Adipocyte (in vitro differentiated cells): ENCODE results near the gene MAP6D1.

Experiments
- DNase-seq: peaks from one replicate; pipeline ENCODE4 v3.0.0-alpha.2; 2015; ENCODE audit warnings: low read depth
- H3K27me3 ChIP-seq: replicated peaks from 2 replicates; pipeline ENCODE4 v1.7.0; 2013; ENCODE audit warnings: mild to moderate bottlenecking, low read length, moderate library complexity; ENCODE audit not compliant: control insufficient read depth, insufficient read depth
- H3K36me3 ChIP-seq: 2 replicates; pipeline ENCODE4 v1.7.0; 2013; ENCODE audit warnings: low read length, mild to moderate bottlenecking, moderate library complexity; ENCODE audit not compliant: control insufficient read depth, insufficient read depth, severe bottlenecking
- H3K4me1 ChIP-seq: 2 replicates; pipeline ENCODE4 v1.7.0; 2013; ENCODE audit warnings: mild to moderate bottlenecking, low read length, moderate library complexity; ENCODE audit not compliant: control insufficient read depth, insufficient read depth
- H3K4me3 ChIP-seq: 2 replicates; pipeline ENCODE4 v1.7.0; 2013; ENCODE audit warnings: mild to moderate bottlenecking, low read length, moderate library complexity
- H3K9ac ChIP-seq: 2 replicates; pipeline ENCODE4 v1.7.0; 2013; ENCODE audit warnings: mild to moderate bottlenecking, low read length, moderate library complexity
- H3K9me3 ChIP-seq: 2 replicates; pipeline ENCODE4 v1.7.0; 2013; ENCODE audit warnings: mild to moderate bottlenecking, low read length, moderate library complexity; ENCODE audit not compliant: control insufficient read depth

Gene MAP6D1

GRCh38 chr3:183822631-183823030 is 2.7 kb downstream of the MAP6D1 start:
- H3K4me3 ChIP-seq, result no peak overlapping the region
- no peak overlapping the region for H3K9ac ChIP-seq
- no peak for DNase-seq
- H3K27me3 ChIP-seq, result no peaks in the 10 kb centered on the region
- H3K9me3 ChIP-seq, result no peaks in the 10 kb centered on the region
- peaks cover 5% of the 10 kb centered on the region for H3K4me1 ChIP-seq
- H3K36me3 ChIP-seq, result no peaks in the 10 kb centered on the region

DNA sequence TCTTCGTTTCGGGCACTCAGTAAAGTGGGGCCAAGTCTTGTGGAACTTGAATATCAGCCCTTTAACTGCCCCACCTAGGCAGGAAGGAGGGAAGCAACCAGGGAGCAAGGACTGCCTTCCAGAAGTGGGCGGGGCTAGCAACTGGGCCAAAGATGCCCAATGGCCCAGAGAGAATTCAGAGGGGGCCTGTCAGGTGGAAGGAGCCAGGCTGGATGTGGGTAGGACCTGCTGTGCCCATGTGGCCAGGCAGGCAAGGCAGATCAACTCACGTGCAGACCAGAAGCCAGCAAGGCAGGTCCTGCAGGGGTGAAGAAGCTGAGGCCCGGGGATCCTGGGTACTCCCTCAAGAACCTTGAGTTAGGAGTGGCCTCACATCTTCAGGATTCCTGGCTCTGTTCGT is 5.5 kb downstream of the MAP6D1 start:
- Histone ChIP-seq H3K4me3 (no peak overlapping the region), H3K9me3 (no peaks in the 10 kb centered on the region), H3K27me3 (no peaks in the 10 kb centered on the region), H3K4me1 (peaks cover 4% of the 10 kb centered on the region), H3K9ac (no peak overlapping the region), H3K36me3 (no peaks in the 10 kb centered on the region)
- no peak for DNase-seq

DNA sequence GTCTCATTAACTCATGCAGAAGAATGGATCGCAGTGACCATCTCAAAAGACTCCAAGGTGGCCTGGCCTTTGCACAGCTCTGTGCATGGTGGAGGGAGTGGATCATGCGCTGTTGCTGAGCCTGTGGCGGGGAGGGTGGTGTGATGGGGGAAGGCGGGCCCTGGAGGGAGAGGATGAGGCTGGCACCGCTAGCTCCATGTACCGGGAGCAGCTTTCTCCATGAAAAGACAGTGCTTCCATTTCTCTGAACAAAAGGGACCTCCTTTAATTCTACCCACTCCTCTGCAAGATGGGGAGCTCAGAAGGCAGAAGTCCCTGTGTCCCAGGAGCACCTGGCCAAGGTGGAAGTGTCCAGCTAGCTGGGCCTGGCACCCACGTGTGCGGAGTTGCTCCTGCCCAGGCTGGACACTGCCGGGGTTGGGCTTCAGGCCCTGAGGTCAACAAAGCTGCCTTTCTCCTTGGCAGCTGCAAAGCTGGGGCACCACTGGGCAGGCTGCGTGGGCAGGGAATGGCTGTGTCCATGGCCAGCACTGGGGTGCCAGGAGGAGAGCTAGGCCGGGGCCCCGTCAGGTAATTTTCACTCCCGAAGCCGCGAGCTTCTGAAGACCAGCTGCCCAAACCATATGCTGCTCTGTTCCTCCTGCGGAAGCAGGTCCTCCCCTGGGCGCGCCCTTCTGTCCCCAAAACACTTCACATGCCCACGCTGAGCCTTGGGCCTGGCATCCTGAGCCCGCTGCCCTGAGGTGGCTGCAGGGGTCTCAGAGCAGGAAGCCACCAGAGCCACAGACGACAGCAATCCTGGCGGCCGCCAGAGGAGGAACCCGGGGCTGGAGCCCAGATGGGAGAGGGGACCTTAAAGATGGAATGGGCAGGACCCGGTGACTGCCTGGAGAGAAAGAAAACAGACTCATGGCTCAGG is 6.4 kb downstream of the MAP6D1 start:
- H3K9me3 ChIP-seq, result no peaks in the 10 kb centered on the region
- H3K4me3 ChIP-seq, result no peak overlapping the region
- no peak for DNase-seq
- H3K36me3 ChIP-seq, result no peaks in the 10 kb centered on the region
- no peaks in the 10 kb centered on the region for H3K4me1 ChIP-seq
- H3K9ac ChIP-seq, result no peak overlapping the region
- no peaks in the 10 kb centered on the region for H3K27me3 ChIP-seq

GRCh38 chr3:183818041-183818620 is 7.2 kb downstream of the MAP6D1 start:
- Histone ChIP-seq H3K4me3 (no peak overlapping the region), H3K9ac (no peak overlapping the region), H3K9me3 (no peaks in the 10 kb centered on the region), H3K27me3 (no peaks in the 10 kb centered on the region), H3K36me3 (no peaks in the 10 kb centered on the region), H3K4me1 (no peaks in the 10 kb centered on the region)
- DNase-seq, result no peak

DNA sequence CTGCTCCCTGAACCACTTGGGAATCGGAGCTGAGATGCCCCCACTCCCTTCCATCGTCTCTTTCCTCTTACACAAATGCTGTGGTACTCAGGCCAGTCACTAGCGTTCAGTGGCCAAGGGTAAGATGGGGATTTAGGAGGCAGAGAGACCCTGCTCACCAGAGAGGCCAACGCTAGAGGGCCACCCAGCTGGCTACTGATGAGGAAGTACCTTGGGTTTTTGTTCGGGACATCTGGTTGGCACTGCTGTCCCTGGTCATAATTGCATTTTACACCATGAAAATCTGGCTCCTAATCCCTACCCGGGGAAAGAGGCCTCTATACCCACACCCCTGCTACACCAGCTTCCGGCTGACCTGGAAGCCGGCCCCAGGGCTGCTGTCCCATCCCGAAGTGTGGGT is 7.7 kb downstream of the MAP6D1 start:
- H3K36me3 ChIP-seq, result no peaks in the 10 kb centered on the region
- H3K9me3 ChIP-seq, result no peaks in the 10 kb centered on the region
- no peak overlapping the region for H3K9ac ChIP-seq
- no peaks in the 10 kb centered on the region for H3K27me3 ChIP-seq
- no peak for DNase-seq
- H3K4me3 ChIP-seq, result no peak overlapping the region
- H3K4me1 ChIP-seq, result no peaks in the 10 kb centered on the region

DNA sequence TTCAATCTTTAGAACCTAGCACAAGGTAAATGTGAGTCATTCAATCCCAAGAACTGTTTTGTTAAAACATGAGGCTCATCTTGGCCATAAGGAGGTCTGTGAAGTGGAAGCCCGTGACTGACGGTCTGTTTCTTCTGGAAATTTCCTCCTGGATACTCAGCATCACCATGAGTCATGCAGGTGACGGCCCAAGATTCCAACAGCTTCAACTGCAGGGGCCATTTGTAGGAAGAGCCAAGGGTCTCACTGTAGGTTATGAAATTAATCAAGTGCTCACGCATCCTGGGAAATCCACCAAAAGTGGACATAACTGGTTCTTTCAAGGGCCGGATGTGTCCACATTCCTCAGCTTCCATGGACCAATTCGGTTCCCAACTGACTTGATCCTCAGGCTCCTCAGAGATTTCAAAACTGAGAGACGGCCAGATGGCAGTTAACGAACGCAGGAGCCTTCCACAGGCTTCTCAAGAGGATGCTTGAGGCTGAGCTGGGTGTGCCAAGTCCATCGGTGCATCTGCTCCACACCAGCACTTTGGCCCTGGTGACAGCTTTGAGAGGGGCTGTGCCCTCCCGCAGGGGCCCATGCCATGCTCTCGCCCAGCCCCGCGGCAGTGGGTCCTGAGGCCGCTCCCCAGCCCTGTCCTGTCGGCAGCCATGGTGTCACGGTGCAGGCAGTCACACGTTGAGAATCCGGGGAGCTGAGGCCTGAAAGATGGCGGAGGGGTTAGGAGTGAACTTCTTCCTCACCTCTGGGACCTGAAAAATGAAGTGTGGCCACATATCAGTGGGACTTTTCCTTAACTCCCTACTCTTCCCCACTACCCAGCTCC is 8.5 kb downstream of the MAP6D1 start:
- Histone ChIP-seq H3K36me3 (no peaks in the 10 kb centered on the region), H3K9me3 (no peaks in the 10 kb centered on the region), H3K4me3 (no peak overlapping the region), H3K4me1 (no peaks in the 10 kb centered on the region), H3K27me3 (no peaks in the 10 kb centered on the region), H3K9ac (no peak overlapping the region)
- no peak for DNase-seq

GRCh38 chr3:183815951-183816475 is 9.4 kb downstream of the MAP6D1 start:
- H3K9ac ChIP-seq, result no peak overlapping the region
- no peaks in the 10 kb centered on the region for H3K27me3 ChIP-seq
- DNase-seq, result no peak
- H3K36me3 ChIP-seq, result peaks cover 7% of the 10 kb centered on the region
- no peaks in the 10 kb centered on the region for H3K4me1 ChIP-seq
- H3K4me3 ChIP-seq, result no peak overlapping the region
- H3K9me3 ChIP-seq, result no peaks in the 10 kb centered on the region

GRCh38 chr3:183815563-183815940 is 9.8 kb downstream of the MAP6D1 start:
- Histone ChIP-seq H3K36me3 (peaks cover 12% of the 10 kb centered on the region), H3K9ac (no peak overlapping the region), H3K9me3 (no peaks in the 10 kb centered on the region), H3K27me3 (no peaks in the 10 kb centered on the region), H3K4me3 (no peak overlapping the region), H3K4me1 (no peaks in the 10 kb centered on the region)
- no peak for DNase-seq

GRCh38 chr3:183814240-183814639 is 11.1 kb downstream of the MAP6D1 start:
- H3K36me3 ChIP-seq, result peaks cover 25% of the 10 kb centered on the region

GRCh38 chr3:183812761-183813445 is 12.5 kb downstream of the MAP6D1 start:
- H3K36me3 ChIP-seq, result peaks cover 38% of the 10 kb centered on the region
- no peaks in the 10 kb centered on the region for H3K4me1 ChIP-seq

More at GRCh38 chr3:183814240-183814639, 11.1 kb downstream of the MAP6D1 start:
- Histone ChIP-seq H3K4me3 (no peak overlapping the region), H3K9me3 (no peaks in the 10 kb centered on the region), H3K4me1 (no peaks in the 10 kb centered on the region), H3K27me3 (no peaks in the 10 kb centered on the region), H3K9ac (no peak overlapping the region)
- no peak for DNase-seq

More at GRCh38 chr3:183812761-183813445, 12.5 kb downstream of the MAP6D1 start:
- no peaks in the 10 kb centered on the region for H3K27me3 ChIP-seq
- no peak for DNase-seq
- H3K9ac ChIP-seq, result no peak overlapping the region
- H3K9me3 ChIP-seq, result no peaks in the 10 kb centered on the region
- no peak overlapping the region for H3K4me3 ChIP-seq
